Stimulated activated naive CD4-positive, alpha-beta T cell (primary cell): Measurements from ENCODE around the gene RBBP5.
"Not testable (repeated sequence)": the region's sequence is repeated elsewhere in the genome, so short reads cannot be mapped to it uniquely, and the experiment has no call there.

ENCODE experiments used
- DNase-seq, 6 experiments: peaks; one replicate each; lab custom pipeline; 2025; lab: John Stamatoyannopoulos, UW

The RBBP5 gene

DNA sequence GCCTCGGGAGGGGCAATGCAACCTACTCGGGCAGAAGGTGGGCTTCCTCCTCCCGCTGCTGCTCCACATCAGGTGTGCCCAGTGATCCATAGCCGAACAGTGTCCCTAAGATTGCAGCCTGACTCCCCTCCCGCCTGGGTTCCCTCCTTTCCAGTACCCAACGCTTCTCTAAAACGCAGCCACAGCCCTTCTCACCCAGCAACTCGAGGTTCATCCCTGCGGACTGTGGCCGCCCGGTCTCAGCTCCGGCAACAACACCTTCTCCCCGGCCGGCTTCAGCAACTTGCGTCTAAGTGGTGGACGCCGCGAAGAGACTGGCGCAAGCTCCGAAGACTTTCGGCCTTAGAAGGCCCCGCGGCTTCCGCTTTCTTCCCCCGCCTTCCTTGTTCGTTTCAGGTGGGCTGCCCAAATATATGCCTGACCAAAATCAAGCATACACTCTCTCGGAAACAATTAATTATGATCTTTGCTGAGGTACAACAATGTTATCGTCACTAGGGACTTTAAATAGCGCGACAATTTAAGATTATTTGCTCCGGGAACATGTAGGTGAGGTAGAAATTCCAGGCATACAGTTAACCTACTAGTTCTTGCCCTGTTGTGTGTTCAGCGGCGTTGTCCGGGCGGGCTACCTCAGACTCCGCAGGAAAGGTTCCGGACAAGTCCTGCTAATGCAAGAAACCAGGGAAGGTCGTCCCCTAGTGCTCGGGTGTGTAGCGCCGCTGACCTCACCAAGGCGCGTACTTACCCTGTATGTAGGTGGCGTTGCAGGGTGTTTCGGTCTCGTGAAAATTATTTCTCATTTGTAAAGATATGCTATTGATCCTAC, at the start of gene RBBP5:
TSS of gene RBBP5 (minus strand) at position 319 of the 829 bp plus-strand sequence. CDS start at position 214, 105 bp downstream.
- peak; percentile 89 to 99 (median 93) for DNase-seq

DNA sequence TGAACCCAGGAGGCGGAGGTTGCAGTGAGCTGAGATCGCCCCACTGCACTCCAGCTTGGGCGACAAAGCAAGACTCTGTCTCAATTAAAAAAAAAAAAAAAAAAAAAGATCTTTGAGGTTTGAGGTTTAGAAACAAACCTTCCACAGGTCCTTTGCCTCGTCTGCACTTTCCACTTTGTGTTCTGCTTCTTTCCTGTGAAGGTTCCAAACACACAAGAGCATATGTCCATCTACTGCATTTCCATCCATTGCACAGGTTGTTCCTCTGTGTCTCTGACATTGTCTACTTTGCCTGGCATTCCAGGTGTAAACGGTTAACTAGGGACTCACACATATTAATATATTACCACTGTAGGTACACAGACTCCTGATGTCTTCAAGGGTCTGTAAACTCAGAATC, 49.6 kb upstream of the RBBP5 start:
- peak in 2 of 6 experiments; percentile 15 to 27 for DNase-seq

DNA sequence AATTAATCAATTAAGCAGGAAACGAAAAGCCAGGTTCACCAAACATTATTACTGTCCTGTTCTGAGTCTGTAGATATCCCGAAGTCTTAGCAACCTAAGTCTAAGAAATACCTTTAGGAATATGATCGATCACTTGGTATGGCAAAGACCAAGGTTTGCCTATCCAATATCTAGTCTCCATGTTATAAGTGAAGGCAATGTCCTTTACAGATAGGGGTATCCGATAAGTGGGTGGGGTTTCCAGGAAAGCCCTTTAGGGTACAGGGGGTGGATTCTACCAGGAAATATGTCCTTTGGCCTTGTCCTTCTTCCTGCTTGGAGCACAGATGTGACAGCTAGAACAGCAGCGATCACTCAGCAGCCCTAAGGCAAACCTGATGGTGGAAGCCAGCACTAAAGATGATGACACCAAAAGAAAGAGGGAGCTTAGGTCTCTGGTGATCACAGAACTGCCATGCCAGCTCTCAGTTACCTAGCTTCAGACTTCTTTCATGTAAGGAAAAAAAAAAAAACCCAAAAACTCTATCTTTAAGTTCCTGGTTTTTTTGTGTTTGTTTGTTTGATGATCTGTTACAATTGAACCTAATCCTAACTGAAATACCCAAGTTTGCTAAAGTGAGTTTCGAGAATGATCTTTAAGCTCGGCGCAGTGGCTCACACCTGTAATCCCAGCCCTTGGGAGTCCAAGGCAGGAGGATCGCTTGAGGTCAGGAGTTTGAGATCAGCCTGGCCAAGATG, 48.9 kb upstream of the RBBP5 start:
- no peak for DNase-seq

DNA sequence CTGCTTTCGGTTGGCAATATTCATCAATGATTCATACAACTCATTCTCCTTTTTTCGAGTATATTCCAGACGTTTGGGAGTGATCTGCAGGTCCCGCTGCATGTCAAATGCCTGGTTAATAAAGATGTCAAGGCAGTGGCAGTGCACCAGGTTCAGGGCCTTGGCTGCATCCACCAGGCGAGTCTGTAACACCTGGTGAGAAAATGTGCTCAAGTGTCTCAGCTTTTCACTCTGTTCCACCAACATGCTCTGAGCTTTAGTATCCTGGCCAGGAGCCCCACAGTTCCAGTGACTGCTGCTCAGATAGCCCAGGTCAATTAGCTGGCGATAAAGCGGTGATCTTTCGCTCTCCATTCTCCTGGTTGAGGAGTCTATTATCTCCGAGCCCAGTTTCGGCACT, 47.5 kb upstream of the RBBP5 start:
- DNase-seq: no peak

DNA sequence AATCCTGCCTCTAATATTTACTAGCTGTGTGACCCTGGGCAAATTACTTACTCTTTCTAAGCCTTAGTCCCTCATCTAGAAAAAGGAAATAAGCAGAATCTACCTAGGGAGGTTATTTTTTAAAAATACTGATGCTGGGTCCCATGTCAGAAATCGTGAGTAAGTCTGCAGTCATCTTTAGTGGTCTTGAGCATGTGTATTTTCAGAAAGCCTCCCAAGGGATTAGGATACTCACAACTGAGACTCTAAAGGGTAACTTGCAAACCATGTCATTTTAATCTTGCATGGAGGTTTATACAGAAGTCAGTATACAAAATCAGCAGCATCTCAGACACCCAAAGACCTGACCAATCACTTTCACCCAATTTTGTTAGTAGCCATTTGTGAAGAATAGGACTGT, 46.5 kb upstream of the RBBP5 start:
- DNase-seq: no peak

DNA sequence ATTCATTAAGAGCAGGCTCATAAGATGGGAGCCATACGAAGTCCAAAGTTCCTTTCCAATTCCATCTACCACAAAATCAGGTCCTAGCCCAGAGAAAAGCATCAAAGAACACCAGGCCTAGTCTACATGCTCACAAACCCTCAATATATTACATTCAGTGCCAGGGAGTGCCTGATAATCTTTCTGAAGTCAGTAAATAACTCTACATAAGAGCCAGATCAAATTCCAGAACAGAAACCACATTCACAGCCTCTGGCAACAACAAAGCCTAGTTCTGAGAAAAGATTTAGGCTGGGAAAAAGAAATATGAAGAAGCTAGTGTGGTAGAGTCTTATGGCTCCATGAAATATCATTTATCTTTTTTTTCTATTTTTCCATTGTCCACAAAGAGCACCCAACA, 40.5 kb upstream of the RBBP5 start:
- no peak for DNase-seq

DNA sequence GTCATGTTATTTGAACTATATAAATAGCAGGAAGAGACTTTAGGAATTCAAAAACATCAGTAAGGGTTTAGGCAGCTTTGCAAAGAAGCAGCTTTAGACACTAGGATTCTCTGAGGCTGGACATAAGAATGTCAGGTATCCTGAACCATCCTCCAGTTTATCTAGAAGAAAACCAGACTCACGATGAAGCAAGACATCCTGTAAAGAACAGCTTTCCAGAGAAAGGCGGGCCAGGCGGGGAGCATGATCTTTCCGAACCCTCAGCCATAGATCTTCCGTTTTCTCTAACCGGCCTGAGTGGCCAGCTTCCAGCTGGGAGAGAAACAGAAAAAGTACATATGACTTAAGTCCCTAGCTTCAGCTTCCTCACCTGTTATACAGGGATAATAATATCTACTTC, 39.3 kb upstream of the RBBP5 start:
- DNase-seq: no peak

GRCh38 chr1:205158048-205158616, 36.4 kb upstream of the RBBP5 start:
- DNase-seq: no peak

DNA sequence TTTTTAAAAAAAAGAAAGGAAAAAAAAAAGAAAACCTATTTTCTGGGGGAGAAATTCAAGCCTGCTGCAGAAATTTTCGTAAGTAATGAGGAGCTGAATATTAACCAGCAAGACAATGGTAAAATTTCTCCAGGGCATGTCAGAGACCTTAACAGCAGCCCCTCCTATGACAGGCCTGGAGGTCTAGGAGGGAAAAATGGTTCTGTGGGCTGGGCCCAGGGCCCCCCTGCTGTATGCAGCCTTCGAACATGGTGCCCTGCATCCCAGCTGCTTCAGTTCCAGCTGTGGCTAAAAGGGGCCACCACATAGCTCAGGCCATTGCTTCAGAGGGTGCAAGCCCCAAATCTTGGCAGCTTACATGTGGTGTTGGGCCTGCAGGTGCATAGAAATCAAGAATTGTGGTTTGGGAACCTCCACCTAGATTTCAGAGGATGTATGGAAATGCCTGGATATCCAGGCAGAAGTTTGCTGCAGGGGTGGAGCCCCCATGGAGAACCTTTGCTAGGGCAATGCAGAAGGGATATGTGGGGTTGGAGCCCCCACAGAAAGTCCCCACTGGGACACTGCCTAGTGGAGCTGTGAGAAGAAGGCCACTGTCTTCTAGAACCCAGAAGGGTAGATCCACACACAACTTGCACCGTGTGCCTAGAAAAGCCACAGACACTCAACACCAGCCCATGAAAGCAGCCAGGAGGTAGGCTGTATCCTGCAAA, 34.0 kb upstream of the RBBP5 start:
- DNase-seq: not testable (repeated sequence)

GRCh38 chr1:205152505-205152904, 30.7 kb upstream of the RBBP5 start:
- DNase-seq: no peak

GRCh38 chr1:205150651-205151428, 29.1 kb upstream of the RBBP5 start:
- no peak for DNase-seq

- no peak for DNase-seq
Measured at GRCh38 chr1:205147191-205147835, 25.5 kb upstream of the RBBP5 start.

- peak in 1 of 6 experiments; percentile 0 for DNase-seq
Measured at GRCh38 chr1:205144751-205145150, 23.0 kb upstream of the RBBP5 start.

DNA sequence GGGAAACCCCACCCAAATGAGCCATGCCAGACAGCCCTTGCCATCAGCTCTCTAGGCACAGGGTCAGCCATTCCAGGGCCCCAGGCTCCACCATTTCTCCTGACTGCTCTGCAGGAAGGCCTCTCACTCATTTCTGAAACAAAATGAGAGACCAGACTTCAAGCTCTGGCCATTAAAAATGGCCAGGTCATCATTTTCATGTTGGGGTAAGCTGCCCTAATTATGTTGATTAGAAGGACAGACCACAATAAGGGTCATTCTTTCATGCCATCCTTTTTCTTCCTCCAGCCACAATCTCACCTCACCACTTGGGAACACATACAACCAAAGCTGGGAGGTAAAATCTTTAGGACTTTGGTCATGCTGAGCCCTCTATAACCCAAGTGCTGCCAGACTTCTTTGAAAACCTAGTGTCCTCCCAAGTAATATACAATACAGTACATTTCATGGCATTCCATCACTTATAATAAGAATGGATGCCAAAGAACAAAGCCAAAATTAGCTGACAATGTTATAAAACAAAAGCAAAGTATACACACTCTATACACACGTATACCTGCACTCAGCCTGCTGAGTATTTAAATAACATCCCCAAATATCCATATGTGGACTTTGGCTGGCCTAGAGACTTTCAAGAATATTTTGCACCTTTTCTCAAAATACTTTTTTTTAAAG, 22.4 kb upstream of the RBBP5 start:
- DNase-seq: no peak

GRCh38 chr1:205142102-205142469, 20.3 kb upstream of the RBBP5 start:
- no peak for DNase-seq

GRCh38 chr1:205141236-205142101, 19.7 kb upstream of the RBBP5 start:
- peak; percentile 37 to 64 (median 52) for DNase-seq

- no peak for DNase-seq
Measured at GRCh38 chr1:205140113-205140512, 18.3 kb upstream of the RBBP5 start.

- no peak for DNase-seq
Measured at GRCh38 chr1:205137901-205138300, 16.1 kb upstream of the RBBP5 start.

DNA sequence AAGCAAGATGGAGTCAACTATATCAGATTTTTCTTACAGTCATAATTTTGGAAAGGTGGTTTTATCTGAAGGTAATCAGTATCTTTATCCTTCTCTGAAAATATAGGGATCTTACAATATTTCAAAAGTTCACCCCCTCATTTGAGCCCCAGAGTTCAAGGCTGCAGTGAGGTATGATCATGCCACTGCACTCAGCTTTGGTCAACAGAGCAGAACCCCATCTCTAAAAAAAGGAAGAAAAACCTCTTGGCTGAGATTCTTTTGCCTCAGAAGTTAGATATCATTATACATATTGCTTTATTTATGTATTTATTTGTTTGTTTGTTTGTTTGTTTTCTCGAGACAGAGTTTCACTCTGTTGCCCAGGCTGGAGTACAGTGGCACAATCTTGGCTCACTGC, 11.5 kb upstream of the RBBP5 start:
- no peak for DNase-seq
